Dedifferentiated amniotic fluid mesenchymal stem cell (primary cell): Measurements from ENCODE around the gene PTPN12.

Source experiments
- DNase-seq: peaks from one replicate; pipeline ENCODE4 v3.0.0-alpha.2; 2016; ENCODE audit errors: extremely low spot score

PTPN12 gene

DNA sequence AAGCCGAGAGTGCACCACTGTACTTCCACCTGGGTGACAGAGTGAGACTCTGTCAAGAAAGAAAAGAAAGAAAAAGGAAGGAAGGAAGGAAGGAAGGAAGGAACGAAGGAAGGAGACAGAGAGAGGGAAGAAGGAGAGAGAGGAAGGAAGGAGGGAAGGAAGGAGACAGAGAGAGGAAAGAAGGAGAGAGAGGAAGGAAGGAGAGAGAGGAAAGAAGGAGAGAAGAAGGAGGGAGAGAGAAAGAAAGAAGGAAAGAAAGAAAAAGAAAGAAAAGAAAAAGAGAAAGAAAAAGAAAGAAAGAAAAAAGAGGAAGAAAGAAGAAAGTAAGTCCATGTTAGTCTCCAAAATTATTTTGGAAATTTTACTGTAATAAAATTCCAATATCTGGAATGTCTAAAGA is 125.8 kb downstream of the PTPN12 start:
- no peak for DNase-seq

DNA sequence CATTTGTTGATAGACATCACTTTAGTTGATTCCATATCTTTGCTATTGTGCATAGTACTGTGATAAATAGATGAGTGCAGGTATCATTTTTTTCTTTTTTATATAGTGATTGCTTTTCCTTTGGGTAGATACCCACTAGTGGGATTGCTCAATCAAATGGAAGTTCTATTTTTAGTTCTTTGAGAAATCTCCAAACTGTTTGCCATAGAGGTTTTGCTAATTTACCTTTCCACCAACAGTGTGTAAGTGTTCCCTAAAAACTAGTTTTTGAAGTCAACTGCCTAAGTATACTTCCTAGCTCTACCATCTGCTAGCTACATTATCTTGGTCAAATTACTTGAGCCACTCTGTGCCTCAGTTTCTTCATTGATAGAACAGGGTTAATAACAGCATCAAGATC is 127.6 kb downstream of the PTPN12 start:
- DNase-seq: no peak

DNA sequence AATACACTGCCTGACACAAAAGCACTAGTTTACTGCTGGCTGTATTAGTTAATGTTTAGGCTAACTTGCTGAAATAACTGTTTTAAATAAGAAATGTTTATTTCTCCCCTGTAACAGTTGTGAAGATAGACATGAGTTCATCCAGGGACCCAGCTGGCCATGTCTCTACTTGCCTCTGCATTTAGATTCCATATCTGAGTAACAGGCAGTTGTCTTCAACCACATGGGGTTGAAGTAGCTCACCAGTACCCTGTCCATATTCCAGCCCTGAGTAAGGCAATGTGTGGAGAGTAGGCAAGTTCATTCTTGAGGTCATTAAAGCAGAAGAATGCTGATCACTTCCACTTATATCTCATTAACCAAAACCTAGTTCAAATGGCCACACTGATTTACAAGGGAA is 128.1 kb downstream of the PTPN12 start:
- DNase-seq: no peak

DNA sequence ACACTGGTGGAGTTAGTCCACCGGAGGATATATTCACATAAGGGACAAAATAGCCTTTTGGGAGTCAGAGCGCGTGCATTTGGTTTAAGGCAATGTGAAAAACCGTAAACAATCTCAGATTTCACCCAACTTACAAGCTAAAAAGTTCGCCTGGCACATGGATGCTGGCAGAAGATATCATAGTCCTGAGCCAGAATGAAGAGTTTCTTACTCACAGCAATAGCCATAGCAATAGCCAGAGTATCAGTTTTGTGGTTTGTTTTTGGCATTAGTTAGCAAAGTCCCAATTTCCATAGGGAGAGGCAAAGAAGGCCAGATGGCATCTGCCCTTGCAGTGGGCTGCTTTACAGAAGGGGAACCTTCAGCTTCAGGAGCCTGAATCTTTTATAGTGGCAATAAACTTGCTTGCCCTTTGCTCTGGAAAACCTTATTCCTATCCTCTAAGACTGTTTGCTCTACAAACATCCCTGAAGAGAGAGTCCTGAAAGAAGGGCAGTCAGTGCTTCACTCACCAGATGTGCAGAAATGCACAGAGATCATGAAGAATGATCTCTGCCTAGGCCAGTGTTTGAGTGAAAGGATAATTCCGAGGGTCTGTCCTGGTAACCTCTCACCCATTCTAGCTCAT is 130.5 kb downstream of the PTPN12 start:
- DNase-seq: peak; percentile 5

DNA sequence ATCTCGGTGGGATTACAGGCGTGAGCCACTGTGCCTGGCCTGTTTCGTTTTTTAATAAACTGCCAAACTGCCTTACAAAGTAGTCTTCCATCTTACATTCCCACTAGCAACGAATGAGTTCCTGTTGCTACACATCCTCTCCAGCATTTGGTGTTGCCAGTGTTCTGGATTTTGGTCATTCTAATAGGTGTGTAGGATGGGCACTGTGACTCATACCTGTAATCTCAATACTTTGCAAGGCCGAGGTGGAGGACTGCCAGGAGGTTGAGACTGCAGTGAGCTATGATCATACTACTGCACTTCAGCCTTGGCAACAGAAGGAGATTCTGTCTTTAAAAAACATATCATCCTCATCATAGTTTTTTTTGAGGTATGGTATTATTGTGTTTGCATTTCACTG is 137.8 kb downstream of the PTPN12 start:
- DNase-seq: no peak

DNA sequence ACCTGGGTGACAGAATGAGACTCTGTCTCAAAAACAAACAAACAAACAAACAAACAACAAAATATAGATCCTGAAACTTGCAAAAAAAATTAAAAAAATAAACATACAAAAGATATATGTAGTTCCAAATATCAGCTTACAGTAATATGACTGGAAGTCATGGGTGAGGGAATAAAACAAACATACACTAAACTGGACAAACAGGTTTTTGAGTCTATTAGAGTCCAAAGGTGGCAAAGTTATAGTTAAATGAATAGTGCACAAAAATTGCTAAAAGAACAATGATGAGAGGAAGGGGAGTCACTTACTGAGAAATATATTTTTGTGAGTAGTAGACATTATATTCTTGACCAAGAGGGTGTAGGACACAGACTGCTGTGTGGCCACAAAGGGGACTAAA is 142.5 kb downstream of the PTPN12 start:
- DNase-seq: no peak

DNA sequence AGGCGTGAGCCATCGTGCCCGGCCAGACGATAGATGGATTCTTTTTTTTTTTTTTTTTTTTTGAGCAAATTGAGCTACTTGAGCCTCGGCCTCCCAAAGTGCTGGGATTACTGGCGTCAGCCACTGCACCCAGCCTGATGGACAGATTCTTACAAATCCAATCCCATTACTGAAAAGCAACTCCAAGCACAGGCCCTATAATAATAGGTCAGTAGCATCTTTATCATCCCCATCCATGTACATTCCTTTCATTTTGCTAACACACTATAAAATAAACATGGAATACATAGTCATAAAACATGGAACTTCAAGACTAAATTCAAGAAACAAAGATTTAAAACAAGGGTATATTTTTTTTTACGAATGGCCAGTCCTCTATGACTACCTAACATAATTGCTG is 143.2 kb downstream of the PTPN12 start:
- no peak for DNase-seq

DNA sequence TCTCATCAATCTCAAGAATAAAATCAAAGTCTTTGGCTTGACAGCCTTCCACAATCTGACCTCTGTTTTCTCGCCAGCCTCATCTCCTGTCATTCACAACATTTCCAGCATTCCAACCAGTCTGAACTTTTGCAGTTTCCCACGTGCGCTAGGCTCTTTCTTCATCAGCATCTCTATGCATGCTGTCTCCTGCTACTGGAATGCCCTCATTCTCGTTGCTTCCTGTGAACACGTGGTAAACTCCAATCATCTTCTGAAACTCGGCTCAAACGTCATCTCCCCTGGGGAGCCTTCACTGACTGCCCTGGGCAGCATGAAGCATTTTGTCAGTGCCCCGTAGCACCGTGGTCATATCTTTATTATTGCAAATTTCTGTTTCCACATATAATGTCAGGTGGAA is 146.9 kb downstream of the PTPN12 start:
- DNase-seq: no peak

DNA sequence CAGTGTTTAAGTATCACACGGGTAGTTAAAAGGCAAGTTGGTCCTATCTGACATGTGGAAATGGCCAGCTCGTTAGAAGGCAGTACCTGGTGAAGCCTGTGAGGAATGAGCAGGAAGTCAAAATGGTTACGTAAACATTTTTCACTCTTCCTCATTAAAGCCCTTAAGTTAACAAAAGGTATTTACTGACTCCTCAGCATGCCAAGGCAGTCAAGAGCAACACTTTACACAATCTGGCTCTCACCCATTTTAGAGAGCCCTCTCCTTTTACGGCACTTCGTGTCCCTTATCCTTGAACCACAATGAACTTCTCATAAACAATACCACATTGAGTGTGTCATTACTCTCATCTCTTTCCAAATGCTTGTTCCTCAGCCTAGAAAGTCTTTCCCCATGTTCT is 148.1 kb downstream of the PTPN12 start:
- DNase-seq: no peak

DNA sequence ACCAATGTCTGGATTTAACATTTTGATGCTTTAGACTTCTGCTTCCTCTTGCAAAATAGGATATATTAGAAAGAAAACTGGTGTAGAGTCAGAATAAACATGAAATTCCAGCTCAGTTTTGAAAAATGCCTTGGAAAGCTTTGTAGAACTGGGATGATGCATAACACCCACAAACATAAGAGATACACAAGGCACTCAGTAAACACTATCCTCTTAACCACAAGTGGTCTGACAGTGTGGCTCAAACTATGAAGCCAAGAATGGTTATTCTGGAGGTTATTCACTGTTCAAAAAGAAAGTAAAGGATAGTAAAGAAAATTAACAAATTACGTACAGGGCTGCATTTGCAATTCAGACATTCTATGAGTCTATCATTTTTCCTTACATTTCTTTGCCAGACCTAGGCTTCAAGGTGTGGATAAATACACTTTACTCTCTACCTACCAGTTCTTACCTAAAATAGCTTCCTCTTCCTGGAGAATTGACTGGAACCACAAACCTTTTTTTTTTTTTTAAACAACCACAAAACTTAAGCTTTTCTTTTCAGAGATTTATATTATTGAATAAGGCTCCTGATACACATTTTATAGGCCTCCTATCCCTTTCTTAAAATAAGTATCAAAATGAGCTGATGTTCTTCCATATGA is 150.1 kb downstream of the PTPN12 start:
- no peak for DNase-seq

DNA sequence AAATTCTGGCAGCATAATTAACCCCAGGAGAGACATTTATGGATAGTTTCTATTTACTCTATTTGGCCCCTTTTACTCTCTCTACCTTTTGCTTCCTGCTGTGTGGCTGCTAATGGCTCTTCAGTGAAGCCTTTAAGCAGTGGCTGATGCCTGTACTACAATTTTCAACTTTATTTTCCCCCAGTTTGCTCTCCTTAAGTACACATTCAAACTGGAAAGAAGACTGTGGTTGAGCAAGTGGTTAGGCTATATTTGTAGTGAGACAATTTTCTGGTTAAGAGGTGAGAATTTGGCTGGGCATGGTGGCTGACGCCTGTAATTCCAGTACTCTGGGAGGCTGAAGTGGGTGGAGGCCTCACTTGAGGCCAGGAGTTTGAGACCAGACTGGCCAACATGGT is 150.7 kb downstream of the PTPN12 start:
- no peak for DNase-seq
